ENCODE results near the gene CAV3. TPM values are rescaled to one million over a fixed set of nuclear protein-coding genes. Genes with fewer than 3 reads are reported as not detected.

CAV3 gene
- total and polyA plus RNA-seq, 10 of the 15 experiments (the other 5 are each of a cell fraction or from before 2014, with no cell fraction given): not detected

DNA sequence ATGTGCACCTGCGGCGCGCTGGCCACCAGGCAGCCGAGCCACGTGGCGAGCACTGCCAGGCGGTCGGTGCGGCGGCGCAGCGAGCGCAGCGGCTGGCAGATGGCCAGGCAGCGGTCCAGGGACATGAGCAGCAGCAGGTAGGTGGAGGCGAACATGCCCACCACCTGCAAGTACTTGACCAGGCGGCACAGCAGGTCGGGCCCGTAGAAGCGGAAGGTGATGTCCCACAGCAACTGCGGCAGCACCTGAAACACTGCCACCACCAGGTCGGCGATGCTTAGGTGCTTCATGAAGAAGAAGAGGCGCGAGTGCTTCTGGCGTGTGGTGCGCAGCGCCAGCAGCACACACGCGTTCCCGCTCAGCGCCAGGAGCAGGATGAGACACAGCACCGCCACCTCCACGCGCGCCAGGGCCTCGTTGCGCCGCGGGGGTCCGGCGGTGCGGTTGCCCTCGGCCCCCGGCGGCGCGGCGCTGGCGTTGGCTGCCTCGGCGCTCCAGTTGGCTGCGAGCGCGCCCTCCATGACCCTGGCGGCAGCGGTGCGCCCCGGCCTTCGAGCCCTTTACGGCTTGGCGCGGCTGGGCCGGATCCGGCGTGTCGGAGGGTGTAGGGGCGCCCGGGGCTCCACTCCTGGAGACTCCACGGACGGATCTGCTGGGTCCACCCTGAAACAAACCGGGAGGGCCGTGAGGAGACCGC lies 34.2 kb downstream of the CAV3 start:
- FAIRE-seq (no peak), DNase-seq (ENCODE audit: low read depth, low spot score) (no peak), ATAC-seq (peak; percentile 71)
- no peaks in the 10 kb centered on the region for H4K20me1 ChIP-seq (ENCODE audit: control insufficient read depth, insufficient read depth)
- H3K27ac ChIP-seq (ENCODE audit: control insufficient read depth, insufficient read depth): no peak overlapping the region
- BruUV-seq (replicated peaks): TSS peak; percentile 48
- no peaks in the 10 kb centered on the region for H3K27me3 ChIP-seq (replicated peaks in 1 of 2; ENCODE audit: control insufficient read depth in 2 of 2, insufficient read depth in 2 of 2, low read length in 1 of 2)
- ChIA-PET POLR2A (no interaction called here), RAD21 (ENCODE audit: unreplicated experiment) (interaction anchor here (2.4 kb wide), 1 partner anchor 104 kb away, joined by 10 read pairs; no protein-coding TSS in a partner anchor), CTCF (interaction anchor here (0.9 to 3.2 kb wide), 8 partner anchors 9 to 337 kb away, joined by 3 to 33 read pairs (median 8); no protein-coding TSS in a partner anchor), SMC1A (ENCODE audit: uncharacterized antibody, unreplicated experiment) (interaction anchor here (1.5 to 1.9 kb wide), 2 partner anchors 86 to 105 kb away, joined by 4 to 8 read pairs; no protein-coding TSS in a partner anchor)
- peak overlapping the region; percentile 95 for H3K4me2 ChIP-seq (ENCODE audit: control insufficient read depth, insufficient read depth)
- H3K9ac ChIP-seq (ENCODE audit: control insufficient read depth, insufficient read depth, low read length): peak overlapping the region; percentile 36; the same call in 1 of the 2 replicates
- 6% methylated on average over 70 of the region's 74 CpGs for WGBS (ENCODE audit: insufficient coverage, insufficient replicate concordance, low lambda C conversion rate, missing lambda C conversion rate)
- peak overlapping the region; percentile 83 for H2AFZ ChIP-seq (ENCODE audit: control insufficient read depth, low read depth, low read length)
- peaks cover 0 to 1% of the 10 kb centered on the region in 2 experiments; a peak in 1 of 4 replicates for H3K36me3 ChIP-seq (ENCODE audit: control insufficient read depth in 2 of 2, insufficient read depth in 2 of 2, low read length in 1 of 2)
- no peaks in the 10 kb centered on the region for H3K9me3 ChIP-seq (replicated peaks; ENCODE audit: control insufficient read depth, insufficient read depth, low read length)
- peak overlapping the region; percentile 72; the same call in 1 of the 2 replicates for H3K4me3 ChIP-seq
- intact Hi-C loops (cut with micrococcal nuclease; ENCODE audit: unreplicated experiment): loop anchor here (5.0 kb wide), 2 partner anchors 86 to 189 kb away; no protein-coding TSS in a partner anchor
- H3K4me1 ChIP-seq (ENCODE audit: control insufficient read depth, insufficient read depth, low read length): peaks cover 14% of the 10 kb centered on the region; the same call in 1 of the 2 replicates
- in situ Hi-C loops (cut with MboI): no loop called here
- peaks cover 4% of the 10 kb centered on the region for H3K79me2 ChIP-seq (ENCODE audit: control insufficient read depth, insufficient read depth, low read length)
- TF ChIP-seq, protein P1, sequence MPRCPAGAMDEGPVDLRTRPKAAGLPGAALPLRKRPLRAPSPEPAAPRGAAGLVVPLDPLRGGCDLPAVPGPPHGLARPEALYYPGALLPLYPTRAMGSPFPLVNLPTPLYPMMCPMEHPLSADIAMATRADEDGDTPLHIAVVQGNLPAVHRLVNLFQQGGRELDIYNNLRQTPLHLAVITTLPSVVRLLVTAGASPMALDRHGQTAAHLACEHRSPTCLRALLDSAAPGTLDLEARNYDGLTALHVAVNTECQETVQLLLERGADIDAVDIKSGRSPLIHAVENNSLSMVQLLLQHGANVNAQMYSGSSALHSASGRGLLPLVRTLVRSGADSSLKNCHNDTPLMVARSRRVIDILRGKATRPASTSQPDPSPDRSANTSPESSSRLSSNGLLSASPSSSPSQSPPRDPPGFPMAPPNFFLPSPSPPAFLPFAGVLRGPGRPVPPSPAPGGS (IDR thresholded peaks at IDR 0.05; ENCODE audit: borderline replicate concordance, insufficient read depth, low read depth, low read length, poor library complexity, severe bottlenecking): no peak
- no peak for TF ChIP-seq CREB1 (IDR thresholded peaks at IDR 0.05; ENCODE audit: low read depth)
- no peak for TF ChIP-seq NFYA (IDR thresholded peaks at IDR 0.05; ENCODE audit: borderline replicate concordance, low read depth, low read length)
- TF ChIP-seq, protein P2, sequence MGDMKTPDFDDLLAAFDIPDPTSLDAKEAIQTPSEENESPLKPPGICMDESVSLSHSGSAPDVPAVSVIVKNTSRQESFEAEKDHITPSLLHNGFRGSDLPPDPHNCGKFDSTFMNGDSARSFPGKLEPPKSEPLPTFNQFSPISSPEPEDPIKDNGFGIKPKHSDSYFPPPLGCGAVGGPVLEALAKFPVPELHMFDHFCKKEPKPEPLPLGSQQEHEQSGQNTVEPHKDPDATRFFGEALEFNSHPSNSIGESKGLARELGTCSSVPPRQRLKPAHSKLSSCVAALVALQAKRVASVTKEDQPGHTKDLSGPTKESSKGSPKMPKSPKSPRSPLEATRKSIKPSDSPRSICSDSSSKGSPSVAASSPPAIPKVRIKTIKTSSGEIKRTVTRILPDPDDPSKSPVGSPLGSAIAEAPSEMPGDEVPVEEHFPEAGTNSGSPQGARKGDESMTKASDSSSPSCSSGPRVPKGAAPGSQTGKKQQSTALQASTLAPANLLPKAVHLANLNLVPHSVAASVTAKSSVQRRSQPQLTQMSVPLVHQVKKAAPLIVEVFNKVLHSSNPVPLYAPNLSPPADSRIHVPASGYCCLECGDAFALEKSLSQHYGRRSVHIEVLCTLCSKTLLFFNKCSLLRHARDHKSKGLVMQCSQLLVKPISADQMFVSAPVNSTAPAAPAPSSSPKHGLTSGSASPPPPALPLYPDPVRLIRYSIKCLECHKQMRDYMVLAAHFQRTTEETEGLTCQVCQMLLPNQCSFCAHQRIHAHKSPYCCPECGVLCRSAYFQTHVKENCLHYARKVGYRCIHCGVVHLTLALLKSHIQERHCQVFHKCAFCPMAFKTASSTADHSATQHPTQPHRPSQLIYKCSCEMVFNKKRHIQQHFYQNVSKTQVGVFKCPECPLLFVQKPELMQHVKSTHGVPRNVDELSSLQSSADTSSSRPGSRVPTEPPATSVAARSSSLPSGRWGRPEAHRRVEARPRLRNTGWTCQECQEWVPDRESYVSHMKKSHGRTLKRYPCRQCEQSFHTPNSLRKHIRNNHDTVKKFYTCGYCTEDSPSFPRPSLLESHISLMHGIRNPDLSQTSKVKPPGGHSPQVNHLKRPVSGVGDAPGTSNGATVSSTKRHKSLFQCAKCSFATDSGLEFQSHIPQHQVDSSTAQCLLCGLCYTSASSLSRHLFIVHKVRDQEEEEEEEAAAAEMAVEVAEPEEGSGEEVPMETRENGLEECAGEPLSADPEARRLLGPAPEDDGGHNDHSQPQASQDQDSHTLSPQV (IDR thresholded peaks at IDR 0.05): no peak
- TF ChIP-seq, protein P3, sequence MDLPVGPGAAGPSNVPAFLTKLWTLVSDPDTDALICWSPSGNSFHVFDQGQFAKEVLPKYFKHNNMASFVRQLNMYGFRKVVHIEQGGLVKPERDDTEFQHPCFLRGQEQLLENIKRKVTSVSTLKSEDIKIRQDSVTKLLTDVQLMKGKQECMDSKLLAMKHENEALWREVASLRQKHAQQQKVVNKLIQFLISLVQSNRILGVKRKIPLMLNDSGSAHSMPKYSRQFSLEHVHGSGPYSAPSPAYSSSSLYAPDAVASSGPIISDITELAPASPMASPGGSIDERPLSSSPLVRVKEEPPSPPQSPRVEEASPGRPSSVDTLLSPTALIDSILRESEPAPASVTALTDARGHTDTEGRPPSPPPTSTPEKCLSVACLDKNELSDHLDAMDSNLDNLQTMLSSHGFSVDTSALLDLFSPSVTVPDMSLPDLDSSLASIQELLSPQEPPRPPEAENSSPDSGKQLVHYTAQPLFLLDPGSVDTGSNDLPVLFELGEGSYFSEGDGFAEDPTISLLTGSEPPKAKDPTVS (IDR thresholded peaks at IDR 0.05; ENCODE audit: low read depth, low read length): no peak
- 0 out of 2 replicates have a peak, but pooled peaks have one; percentile 74 for TF ChIP-seq SMARCA5 (IDR thresholded peaks at IDR 0.05)
- no peak for TF ChIP-seq BRCA1 (IDR thresholded peaks at IDR 0.05; ENCODE audit: low read depth, low read length)
- peak; percentile 95 for TF ChIP-seq MYC (IDR thresholded peaks at IDR 0.05; ENCODE audit: insufficient read depth, insufficient read length, insufficient replicate concordance, low read length, severe bottlenecking)
- TF ChIP-seq, protein P4, sequence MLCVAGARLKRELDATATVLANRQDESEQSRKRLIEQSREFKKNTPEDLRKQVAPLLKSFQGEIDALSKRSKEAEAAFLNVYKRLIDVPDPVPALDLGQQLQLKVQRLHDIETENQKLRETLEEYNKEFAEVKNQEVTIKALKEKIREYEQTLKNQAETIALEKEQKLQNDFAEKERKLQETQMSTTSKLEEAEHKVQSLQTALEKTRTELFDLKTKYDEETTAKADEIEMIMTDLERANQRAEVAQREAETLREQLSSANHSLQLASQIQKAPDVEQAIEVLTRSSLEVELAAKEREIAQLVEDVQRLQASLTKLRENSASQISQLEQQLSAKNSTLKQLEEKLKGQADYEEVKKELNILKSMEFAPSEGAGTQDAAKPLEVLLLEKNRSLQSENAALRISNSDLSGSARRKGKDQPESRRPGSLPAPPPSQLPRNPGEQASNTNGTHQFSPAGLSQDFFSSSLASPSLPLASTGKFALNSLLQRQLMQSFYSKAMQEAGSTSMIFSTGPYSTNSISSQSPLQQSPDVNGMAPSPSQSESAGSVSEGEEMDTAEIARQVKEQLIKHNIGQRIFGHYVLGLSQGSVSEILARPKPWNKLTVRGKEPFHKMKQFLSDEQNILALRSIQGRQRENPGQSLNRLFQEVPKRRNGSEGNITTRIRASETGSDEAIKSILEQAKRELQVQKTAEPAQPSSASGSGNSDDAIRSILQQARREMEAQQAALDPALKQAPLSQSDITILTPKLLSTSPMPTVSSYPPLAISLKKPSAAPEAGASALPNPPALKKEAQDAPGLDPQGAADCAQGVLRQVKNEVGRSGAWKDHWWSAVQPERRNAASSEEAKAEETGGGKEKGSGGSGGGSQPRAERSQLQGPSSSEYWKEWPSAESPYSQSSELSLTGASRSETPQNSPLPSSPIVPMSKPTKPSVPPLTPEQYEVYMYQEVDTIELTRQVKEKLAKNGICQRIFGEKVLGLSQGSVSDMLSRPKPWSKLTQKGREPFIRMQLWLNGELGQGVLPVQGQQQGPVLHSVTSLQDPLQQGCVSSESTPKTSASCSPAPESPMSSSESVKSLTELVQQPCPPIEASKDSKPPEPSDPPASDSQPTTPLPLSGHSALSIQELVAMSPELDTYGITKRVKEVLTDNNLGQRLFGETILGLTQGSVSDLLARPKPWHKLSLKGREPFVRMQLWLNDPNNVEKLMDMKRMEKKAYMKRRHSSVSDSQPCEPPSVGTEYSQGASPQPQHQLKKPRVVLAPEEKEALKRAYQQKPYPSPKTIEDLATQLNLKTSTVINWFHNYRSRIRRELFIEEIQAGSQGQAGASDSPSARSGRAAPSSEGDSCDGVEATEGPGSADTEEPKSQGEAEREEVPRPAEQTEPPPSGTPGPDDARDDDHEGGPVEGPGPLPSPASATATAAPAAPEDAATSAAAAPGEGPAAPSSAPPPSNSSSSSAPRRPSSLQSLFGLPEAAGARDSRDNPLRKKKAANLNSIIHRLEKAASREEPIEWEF (IDR thresholded peaks at IDR 0.05; ENCODE audit: insufficient replicate concordance, low read depth, low read length): no peak
